ENCODE data around the gene HIF1A. TPM values are rescaled to one million over a fixed set of nuclear protein-coding genes. Genes with fewer than 3 reads are reported as not detected.
"Not testable (repeated sequence)": the region's sequence is repeated elsewhere in the genome, so short reads cannot be mapped to it uniquely, and the experiment has no call there.

The HIF1A gene
- total RNA-seq, 1 donor from 2014 or later = 139 TPM

DNA sequence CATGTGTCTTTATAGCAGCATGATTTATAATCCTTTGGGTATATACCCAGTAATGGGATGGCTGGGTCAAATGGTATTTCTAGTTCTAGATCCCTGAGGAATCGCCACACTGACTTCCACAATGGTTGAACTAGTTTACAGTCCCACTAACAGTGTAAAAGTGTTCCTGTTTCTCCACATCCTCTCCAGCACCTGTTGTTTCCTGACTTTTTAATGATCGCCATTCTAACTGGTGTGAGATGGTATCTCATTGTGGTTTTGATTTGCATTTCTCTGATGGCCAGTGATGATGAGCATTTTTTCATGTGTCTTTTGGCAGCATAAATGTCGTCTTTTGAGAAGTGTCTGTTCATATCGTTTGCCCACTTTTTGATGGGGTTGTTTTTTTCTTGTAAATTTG is 12.5 kb downstream of the HIF1A start:
- not testable (repeated sequence) for DNase-seq (ENCODE audit: low read depth in 2 of 2)

DNA sequence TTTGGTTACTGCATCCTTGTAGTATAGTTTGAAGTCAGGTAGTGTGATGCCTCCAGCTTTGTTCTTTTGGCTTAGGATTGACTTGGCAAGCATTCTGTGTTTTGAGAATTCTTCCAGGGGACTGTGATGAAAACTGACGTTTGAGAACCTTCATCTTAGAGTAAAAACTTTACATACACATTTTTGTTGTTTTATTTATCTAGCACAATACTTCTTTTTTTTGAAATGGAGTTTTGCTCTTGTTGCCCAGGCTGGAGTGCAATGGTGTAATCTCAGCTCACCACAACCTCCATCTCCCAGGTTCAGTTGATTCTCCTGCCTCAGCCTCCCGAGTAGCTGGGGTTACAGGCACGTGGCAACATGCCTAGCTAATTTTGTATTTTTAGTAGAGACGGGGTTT is 13.4 kb downstream of the HIF1A start:
- not testable (repeated sequence) for DNase-seq (ENCODE audit: low read depth in 2 of 2)

DNA sequence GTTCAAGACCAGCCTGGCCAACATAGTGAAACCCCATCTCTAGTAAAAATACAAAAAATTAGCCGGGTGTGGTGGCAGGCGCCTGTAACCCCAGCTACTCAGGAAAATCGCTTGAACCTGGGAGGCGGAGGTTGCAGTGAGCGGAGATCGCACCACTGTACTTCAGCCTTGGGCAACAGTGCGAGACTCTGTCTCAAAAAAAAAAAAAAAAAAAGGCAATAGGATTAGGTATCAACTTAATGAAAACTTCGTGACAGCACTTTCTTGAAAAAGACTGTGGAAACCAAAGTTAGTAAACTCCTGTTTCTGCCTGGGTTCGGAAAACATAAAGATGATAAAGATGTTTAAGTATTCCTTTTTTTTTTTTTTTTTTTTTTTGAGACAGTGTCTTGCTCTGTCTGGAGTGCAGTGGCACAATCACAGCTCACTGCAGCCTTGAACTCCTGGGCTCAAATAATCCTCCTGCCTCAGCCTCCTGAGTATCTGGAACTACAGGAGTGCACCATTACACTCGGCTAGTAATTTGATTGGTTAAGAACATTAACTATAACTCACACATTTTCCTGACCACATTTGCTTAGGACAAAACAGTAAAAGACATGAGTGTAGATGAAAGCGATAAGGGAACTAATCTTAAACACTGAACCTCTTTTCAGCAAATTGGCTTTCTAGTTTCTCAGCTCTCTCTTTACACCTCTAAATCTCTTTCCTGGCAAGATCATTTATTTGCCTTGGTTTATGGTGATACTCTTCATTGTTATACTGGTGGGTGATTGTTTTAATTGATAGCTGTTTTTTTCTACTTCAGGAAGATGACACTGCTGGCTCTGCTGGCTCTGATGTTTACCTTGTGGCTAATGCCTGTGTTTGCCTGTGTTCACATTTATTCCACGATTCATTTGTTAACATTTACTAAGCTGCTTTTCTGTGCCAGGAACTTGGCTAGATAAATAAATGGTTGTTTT is 15.8 kb downstream of the HIF1A start:
- DNase-seq (ENCODE audit: low read depth in 2 of 2) = peak; percentile 51 to 75

DNA sequence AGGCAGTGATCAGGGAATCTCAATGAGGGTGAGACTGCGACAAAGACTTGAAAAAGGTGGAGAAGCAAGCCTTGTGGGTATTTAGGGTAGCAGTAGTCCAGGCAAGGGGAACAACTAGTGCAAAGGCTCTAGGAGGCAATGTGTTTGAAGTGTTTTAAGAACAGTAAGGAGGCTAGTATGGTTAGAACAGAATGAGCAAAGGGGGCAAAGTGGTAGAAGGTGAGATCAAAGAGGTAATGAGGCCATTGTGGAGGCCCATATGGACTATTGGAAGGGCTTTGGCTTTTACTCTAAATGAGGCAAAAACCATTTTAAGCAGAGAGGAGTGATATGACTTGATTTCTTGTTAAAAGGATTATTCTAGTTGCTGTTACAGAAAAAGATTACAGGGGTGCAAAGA is 16.8 kb downstream of the HIF1A start:
- DNase-seq (ENCODE audit: low read depth in 2 of 2) = no peak

DNA sequence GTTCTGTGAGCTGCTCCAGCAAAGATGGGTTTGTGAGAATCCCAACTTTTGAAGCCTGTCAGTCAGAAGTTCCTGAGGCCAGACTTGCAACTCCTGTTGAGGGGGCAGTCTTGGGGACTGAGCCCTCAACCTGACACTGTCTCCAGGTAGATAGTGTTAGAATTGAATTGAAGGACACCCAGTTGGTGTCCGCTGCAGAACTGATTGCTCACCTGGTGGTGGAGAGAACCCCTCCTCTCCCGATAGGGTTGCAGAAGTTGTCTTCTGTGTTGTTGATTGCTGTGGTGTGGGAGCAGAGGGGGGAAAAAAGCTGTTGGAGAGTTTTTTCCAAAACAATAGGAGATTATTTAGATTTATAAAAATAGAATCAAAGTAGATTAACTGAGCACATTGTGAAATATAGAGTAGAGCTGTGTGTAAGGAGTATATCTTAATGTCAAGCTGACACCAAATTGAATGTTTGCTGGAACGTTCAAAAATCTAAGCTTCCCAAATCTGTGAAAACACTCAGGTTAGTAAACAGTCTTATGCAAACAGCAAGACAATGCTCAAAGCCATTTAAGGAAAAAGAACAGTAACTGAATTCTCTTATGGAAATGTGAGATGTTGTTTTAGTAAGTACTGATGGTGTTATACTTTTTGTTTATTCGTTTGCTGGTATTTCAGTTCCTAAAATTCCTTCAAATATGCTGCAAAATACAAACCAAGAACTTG is 18.6 kb downstream of the HIF1A start:
- no peak for DNase-seq (ENCODE audit: low read depth in 2 of 2)

DNA sequence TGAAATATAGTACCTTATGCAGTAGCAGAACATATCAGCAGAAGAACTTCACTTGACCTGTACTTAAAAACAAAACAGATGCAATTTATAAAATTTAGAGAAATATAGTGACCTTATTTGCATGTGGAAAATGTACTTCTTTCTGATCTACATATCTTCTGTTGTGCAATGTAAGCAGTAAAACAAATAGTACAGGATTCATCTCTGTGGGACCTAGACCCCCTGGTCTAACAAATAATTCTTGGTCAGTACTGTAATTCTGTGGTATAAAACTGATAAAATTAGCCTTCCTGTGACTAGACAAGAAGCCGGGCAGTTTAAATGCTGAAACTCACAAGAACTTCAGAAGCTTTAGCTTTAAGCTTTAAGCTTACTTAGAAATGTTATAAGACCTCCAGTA is 21.6 kb downstream of the HIF1A start:
- no peak for DNase-seq (ENCODE audit: low read depth in 2 of 2)

DNA sequence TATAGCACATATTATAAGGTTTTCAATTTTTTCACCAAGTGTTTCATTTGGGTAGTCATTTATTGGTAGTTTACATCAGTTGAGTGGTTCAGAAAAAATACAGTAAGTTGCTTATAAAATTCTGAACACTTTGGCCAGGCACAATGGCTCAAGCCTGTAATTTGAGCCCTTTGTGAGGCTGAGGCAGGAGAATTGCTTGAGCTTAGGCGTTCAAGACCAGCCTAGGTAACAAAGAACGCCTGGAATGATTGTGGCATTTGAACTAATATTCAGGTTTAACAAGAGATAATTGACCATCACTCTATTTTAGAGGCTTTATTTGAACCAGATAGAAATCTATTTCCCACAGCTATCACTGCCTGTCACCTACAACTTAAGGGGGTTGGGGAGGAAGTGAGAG is 22.7 kb downstream of the HIF1A start:
- DNase-seq (ENCODE audit: low read depth in 2 of 2) = no peak

DNA sequence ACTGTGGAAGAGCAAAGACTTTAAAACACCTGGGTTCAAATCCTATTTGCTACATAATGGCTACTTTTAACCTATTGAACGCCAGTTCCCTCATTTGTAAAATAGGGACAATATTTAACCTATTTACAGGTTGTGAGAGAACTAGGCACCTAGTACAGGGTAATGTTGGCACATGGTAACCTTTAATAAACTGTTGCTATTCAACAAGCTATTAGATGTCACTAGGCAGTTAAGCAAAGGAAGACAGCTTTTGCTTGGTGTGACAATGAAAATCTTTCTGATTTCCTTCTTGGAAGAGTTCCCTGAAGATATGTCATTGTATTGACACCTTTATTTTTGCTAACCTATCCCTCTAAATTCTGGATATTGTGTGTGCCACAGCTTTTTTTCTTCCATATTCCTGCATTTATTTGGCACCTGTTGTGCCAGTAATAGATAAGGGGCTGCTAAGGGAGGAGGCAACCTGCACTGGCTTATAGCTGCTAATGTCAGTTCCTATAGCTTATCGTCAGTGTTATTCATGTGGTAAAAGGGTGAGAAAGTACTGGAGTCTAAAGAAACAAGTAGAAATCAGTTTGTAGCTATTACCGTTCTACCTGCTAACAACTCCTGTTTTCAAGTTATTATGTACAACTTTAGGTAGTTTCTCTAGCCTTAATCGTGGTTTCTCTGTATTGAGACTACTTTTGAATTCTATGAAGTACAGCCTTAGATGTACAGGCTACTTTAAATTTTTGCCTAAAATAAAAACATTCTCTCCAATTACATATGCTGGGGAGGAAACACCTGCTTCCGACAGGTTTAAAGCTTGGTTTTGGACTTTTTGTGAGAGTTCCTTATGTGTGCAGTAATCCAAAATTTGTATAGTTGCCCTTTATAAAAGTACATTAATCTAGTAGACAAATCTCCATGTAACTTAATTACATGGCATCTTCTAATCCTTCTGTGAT is 24.3 kb downstream of the HIF1A start:
- DNase-seq (ENCODE audit: low read depth in 2 of 2) = peak in 1 of 2 donors; percentile 34

DNA sequence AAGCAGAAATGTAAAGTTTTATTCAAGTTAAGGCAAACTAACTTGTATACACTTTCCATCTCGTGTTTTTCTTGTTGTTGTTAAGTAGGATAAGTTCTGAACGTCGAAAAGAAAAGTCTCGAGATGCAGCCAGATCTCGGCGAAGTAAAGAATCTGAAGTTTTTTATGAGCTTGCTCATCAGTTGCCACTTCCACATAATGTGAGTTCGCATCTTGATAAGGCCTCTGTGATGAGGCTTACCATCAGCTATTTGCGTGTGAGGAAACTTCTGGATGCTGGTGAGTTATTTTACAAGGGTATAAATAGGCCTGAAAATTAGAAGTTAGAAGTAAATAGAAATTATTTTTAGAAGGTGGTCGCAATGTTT is 25.0 kb downstream of the HIF1A start:
- DNase-seq (ENCODE audit: low read depth in 2 of 2) = no peak

DNA sequence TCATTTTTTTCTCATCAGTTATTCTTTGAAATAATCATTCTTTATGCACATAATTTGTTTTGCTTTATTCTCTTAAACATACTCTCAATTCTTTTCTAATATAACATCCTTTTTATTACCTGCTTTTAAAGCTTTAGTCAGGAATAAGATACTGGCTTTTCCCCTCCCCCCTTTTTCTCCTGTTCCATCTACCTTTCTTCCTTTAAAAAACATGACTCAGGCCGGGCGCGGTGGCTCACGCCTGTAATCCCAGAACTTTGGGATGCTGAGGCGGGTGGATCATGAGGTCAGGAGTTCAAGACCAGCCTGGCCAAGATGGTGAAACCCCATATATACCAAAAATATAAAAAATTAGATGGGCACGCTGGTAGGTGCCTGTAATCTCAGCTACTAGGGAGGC is 25.4 kb downstream of the HIF1A start:
- DNase-seq (ENCODE audit: low read depth in 2 of 2) = no peak

DNA sequence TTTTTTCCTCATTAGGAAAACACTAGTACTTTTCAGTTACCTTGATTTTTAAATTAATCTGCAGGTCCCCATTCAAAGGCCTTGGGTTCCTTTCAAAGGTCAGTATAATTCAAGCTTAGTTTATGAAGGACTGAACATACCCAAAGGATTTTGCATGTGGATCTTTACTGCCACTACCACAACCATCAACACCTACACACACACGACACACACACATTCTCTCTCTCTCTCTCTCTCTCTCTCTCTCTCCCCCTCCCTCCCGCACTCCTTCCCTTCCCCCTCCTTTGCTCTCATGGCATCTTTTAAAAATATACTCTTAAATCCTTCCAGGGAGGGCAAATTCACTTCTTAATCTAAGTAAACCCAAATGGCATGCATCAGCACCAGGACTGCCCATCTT is 28.8 kb downstream of the HIF1A start:
- no peak for DNase-seq (ENCODE audit: low read depth in 2 of 2)

DNA sequence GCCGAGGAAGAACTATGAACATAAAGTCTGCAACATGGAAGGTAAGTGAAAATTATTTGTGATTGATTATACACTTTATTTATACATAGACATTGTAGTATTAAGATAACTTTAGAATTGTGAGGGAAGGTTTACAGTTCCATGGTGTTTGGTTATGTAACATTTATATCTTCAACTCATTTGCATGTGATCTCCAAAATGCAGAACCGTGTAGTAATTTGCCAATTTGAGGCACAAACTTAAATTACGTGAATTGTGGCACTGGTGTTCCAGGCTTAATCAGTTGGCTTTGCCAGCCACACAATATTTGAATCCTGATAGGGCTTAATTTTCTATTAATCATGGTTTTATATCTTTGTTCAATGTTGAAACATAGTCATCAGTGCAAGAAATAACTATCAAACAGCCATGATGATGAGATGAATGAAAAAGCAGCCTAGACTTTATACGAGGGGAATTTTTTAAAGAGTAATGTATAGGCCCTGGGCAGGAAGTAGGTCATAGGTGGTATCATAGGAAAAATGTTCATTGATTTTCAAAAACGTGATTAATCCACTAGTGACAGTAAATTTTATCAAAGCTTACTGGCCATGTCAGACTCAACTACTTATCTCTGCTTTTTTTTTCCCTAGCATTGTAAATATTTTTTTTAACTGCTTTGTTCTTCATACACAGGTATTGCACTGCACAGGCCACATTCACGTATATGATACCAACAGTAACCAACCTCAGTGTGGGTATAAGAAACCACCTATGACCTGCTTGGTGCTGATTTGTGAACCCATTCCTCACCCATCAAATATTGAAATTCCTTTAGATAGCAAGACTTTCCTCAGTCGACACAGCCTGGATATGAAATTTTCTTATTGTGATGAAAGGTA is 31.7 kb downstream of the HIF1A start:
- DNase-seq (ENCODE audit: low read depth in 2 of 2) = no peak

DNA sequence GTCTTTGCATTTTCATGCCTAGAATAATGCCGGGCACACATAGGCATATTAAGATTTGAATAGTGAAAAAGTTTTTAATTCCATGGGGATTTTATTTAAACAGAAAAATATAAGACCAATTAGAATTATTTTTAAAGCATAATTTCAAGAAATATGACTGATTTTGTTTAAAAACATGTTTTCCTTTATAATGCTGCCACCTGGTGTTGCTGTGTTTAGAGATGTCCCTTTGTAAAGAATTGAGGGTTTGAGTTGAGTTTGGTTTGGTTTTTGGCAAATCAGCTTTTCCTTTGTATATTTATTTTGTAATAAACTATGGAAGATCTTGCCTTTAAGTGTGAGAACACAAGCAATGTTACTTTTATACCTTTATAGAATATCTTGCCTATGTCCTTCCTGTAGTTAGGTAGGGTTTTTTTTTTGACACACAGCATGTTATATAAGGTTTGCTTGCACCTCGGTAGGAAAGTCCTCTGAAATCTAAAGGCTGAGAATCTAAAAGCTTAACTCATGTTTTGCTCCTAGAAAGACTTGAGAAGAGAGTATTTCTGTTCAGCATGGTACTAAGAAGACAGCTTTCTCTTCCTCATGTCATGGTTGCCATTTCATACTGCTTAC is 35.6 kb downstream of the HIF1A start:
- peak in 1 of 2 donors; percentile 46 for DNase-seq (ENCODE audit: low read depth in 2 of 2)

DNA sequence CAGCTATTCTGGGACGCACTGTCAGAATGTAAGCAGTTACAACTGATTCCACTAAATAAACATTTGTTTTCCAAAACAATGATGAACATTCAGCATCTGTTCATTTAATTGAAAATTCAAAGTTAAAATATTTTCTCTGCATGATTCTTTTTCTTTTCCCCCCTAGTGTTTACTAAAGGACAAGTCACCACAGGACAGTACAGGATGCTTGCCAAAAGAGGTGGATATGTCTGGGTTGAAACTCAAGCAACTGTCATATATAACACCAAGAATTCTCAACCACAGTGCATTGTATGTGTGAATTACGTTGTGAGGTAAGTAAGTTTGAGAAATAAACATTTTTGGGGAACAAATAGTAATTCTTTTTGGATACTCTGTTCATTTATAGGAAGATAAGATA is 38.7 kb downstream of the HIF1A start:
- no peak for DNase-seq (ENCODE audit: low read depth in 2 of 2)

DNA sequence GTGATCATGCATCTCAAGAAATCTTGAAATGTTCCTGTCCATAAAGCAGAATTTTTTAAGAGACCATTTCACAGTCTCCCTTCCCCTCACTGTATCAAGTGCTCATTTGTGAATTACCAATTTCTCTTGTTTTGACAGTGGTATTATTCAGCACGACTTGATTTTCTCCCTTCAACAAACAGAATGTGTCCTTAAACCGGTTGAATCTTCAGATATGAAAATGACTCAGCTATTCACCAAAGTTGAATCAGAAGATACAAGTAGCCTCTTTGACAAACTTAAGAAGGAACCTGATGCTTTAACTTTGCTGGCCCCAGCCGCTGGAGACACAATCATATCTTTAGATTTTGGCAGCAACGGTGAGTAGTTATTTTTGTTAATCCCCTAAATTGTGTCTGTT is 41.4 kb downstream of the HIF1A start:
- no peak for DNase-seq (ENCODE audit: low read depth in 2 of 2)

DNA sequence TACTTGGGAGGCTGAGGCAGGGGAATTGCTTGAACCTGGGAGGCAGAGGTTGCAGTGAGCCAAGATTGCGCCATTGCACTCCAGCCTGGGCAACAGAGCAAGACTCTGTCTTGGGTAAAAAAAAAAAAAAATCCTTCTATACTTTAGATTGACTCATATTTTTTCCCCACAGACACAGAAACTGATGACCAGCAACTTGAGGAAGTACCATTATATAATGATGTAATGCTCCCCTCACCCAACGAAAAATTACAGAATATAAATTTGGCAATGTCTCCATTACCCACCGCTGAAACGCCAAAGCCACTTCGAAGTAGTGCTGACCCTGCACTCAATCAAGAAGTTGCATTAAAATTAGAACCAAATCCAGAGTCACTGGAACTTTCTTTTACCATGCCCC is 42.6 kb downstream of the HIF1A start:
- DNase-seq (ENCODE audit: low read depth in 2 of 2) = no peak

DNA sequence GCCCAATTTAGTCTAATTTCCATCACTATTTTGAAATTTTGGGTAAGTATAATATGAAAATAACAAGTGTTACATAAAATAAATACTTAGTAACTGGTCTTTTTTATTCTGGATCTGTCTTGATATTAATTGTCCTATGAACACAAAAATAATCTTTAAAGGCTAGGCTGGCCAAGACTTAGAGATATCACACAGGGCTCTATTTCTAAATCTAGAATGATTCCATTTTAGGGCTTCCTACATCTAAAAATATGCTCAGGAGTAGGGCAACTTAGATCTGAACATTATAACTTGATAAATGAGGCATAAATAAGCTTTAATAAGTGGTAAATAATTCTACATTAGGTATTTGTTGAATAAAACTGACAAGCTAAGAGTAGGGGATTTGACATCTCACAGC is 43.8 kb downstream of the HIF1A start:
- no peak for DNase-seq (ENCODE audit: low read depth in 2 of 2)

DNA sequence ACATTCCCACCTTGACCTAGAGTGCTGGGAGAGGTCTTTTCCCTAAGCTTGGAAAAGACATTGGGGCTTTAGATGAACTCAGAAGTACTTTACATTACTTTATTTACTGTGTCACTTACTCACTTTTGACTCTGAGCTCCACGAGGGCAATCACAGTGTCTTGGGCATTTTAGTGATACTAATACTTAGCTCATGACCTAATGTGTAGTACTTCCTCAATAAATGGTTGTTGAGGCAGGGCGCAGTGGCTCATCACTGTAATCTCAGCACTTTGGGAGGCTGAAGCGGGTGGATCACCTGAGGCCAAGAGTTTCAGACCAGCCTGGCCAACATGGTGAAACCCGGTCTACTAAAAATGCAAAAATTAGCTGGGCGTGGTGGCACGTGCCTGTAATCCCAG is 47.1 kb downstream of the HIF1A start:
- no peak for DNase-seq (ENCODE audit: low read depth in 2 of 2)

DNA sequence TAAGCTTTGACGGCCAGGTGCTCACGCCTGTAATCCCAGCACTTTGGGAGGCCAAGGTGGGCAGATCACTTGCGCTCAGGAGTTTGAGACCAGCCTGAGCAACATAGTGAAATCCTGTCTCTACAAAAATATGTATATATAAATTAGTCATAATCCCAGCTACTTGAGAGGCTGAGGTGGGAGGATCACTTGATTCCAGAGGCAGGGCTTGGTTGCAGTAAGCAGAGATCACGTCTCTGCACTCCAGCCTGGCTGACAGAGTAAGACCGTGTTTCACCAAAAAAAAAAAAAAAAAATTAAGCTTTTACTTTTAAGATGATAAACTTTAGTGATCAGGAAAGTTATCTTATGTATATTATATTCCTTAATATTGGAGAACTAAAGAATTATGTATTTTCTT is 48.9 kb downstream of the HIF1A start:
- no peak for DNase-seq (ENCODE audit: low read depth in 2 of 2)

DNA sequence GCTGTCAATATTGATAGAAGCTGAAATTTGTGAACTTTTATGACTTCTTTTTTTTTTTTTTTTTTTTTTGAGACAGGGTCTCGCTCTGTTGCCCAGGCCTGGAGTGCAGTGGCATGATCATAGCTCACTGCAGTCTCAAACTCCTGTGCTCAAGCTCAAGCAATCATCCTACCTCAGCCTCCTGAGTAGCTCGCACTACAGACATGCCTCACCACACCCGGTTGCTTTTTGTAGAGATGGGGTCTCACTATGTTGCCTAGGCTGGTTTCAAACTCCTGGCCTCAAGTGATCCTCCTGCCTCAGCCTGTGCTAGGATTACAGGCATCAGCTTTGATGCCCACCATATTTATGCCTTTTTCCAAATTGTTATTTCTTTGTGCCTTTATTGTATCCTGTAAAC is 51.0 kb downstream of the HIF1A start:
- DNase-seq (ENCODE audit: low read depth in 2 of 2) = not testable (repeated sequence)

Data from dermis microvascular lymphatic vessel endothelial cell (primary cell).